ENCODE results near the gene MBIP.

GRCh38 chr14:36301159-36301558, 19.3 kb downstream of the MBIP start:
- no peak for TF ChIP-seq CTCF (IDR thresholded peaks at IDR 0.05)
- TF ChIP-seq POLR2A (IDR thresholded peaks at IDR 0.05), result no peak

Data from heart left ventricle (tissue), 13 donors.